GM19035 (cell line): ENCODE results near the gene RPL11.
A peak's percentile ranks its signal among the peaks of the same experiment; 100 is the strongest.
"Not testable (repeated sequence)": the region's sequence is repeated elsewhere in the genome, so short reads cannot be mapped to it uniquely, and the experiment has no call there.

Experiments
- ATAC-seq: cut with Tn5 transposase; IDR thresholded peaks from one replicate; pipeline ENCODE4 v1.9.1; 2021; ENCODE audit not compliant: unreplicated experiment

The RPL11 gene

DNA sequence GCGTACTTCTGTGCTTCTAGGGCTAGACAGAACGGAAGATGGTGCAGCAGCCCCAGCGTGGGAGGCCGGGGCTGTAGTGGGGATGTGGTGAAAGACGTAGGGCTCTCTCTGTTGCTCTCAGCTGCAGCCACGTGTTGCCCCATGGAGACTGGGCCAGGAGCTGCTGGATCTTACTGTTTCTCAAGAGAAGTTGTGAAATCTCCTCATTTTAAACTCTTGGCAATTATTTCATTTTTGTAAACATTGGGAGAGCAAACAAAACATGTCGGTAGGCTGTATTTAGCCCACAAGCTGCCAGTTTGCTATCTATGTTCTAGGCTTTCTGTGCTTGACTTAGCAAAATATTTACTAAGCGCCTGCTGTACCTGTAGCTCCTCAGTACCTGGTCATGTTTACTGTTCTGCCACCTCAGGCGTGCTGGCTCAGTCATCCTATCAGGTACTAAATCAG is 35.8 kb downstream of the RPL11 start:
- no peak for ATAC-seq

DNA sequence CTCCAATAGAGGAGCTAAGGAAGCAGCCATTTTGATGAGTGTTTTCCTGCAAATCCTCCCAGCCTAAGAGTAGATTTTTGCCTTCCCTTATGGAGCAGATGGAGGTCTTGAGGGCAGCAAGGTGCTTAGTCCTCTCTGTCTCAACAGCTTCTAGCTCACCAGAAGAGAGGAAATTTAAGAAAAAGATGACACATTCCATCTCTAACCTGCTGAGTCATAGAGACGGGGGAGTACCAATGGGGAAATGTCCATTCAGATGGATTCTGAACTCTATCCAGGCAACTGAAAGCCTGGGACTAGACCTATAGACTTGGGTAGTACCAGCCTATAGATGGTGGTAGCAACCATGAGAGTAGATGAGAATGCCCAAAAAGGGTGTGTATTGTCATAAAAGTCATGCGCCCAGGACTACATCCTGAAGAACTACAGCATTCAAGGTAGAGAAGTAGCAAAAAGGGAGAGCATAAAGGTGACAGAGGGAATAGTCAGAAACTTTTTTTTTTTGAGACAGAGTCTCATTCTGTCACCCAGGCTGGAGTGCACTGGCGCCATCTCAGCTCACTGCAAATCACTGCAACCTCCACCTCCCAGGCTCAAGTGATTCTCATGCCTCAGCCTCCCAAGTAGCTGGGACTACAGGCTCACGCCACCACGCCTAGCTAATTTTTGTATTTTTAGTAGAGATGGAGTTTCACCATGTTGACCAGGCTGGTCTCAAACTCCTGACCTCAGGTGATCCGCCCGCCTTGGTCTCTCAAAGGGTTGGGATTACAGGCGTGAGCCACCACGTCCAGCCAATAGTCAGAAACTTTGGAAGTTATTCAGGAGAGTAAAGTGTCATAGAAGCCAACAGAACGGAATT is 41.0 kb downstream of the RPL11 start:
- ATAC-seq = no peak

DNA sequence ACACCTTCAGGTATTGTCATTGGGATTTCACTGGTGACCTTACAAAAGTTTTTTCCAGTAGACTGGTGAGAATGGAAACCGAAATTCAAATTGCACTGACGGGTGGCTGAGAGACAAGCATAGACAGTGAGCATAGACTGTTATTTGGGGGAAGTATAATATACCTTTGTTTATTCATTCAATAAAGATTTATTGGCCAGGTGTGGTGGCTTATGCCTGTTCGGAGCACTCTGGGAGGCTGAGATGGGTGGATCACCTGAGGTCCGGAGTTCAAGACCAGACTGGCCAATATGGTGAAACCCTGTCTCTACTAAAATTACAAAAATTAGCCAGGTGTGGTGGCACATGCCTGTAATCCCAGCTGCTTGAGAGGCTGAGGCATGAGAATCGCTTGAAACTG is 41.7 kb downstream of the RPL11 start:
- ATAC-seq = not testable (repeated sequence)

DNA sequence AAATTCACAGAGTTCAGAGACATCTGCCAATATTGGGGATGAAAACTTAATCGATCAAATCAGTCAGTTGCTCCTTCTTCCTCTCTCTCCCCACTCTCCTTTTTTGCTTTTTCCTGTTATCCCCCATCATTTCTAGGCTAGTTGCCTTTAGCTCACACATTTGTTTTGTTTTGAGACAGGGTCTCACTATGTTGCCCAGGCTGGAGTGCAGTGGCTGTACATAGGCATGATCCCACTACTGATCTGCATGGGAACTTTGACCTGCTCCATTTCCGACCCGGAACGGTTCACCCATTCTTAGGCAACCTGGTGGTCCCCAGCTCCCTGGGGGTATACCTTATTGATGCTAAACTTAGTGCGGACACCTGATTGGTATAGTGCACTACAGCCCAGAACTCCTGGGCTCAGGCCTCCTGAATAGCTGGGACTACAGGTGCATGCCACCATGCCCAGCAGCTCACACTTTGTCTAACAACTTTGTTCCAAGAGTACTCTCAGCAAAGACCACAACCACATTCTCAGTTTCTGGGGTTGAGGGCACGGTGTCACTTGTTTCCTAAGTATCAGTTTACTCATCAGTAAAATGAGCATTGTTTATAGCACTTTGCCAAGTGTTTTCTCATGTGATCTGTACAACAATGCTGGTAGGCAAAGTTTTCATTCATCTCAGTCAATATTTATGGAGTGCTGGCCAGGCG is 45.0 kb downstream of the RPL11 start:
- ATAC-seq = no peak

DNA sequence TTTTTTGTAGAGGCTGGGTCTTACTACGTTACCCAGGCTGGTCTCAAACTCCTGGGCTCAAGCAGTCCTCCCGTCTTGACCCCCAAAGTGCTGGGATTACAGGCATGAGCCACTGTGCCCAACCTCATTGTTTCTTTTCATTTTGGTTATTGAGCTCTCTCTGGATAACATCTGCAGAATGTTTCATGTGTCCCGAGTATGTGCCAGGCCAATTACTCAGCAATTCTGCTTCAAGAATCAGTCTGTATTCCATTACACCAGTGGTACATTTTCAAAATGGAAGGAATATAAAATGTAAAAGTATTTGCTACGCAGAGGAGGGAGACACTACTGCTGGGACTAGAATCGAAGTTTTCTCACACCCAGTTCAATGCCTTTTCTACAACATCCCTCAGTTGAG is 50.0 kb downstream of the RPL11 start:
- ATAC-seq = no peak

DNA sequence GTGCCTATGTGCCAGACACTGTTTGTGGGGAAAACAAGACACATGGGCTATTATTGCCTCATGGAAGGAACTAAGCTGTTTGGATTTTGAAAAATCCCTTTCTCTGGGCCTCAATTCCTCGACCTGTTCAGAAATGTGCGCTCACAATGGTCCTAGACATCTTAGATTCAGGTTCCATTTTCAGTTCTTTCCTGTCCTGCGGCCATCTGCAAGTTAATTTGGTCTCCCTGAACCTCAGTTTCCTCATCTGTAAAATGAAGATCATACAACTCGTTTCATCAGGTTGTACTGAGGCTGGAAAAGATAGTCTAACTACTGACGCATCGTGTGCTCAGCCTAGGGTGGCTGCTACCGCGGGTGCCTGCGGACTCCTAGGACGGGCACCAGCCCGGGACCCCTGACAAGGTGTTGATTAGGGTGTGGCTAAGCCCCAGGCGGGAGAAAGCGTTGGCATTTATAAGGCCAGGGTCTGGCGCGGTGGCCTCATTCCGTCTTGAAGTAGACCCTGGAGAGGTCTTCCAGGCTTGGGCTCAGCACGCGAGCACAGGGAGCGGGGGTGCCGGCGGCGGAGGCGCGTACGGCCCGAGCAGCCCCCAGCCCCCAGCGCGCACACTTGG is 51.2 kb downstream of the RPL11 start:
- peak; percentile 16 for ATAC-seq

DNA sequence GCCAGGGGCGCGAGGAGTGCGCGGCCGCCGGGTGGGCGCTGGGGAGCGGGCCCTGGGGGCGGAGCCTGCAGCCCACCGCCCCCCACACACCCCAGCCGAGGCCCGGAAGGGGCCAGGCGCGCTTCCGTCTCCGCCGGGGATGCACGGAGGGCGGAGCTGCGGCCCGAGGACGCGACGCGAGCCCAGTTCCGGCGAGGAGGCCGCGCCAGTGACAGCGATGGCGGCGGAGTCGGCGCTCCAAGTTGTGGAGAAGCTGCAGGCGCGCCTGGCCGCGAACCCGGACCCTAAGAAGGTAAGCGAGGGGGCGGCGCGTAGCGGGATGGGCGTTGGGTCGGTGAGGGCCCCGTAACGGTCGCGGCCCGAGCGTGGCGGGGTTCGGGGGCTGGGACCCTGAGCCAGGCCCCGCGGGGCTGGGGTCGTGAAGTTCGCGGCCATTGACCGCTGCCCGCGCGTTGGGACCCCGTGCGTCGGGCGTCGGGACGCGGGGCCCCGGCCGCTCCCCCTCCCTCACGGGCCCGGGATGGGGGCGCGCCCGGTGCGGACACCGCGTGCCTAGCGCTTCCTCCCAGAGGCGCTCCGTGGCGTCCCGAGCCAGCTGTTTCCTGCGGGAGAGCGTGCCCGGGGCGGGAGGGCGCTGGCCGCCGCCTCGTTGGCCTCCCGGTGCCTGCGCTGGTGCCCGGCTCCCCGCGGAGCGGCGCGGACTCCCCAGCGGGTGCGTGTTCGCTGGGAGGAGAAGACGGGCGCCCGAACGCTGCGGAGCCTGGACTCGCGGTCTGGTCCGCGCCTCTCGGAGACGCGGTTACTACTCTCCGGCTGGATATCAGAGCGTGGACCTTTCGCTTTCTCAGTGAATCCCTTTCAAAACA is 51.9 kb downstream of the RPL11 start, which contains the start of gene ELOA:
Gene ELOA (plus strand): TSS at position 185 of the 866 bp plus-strand sequence. CDS start 33 bp downstream, at position 218.
- peak; percentile 77 for ATAC-seq

DNA sequence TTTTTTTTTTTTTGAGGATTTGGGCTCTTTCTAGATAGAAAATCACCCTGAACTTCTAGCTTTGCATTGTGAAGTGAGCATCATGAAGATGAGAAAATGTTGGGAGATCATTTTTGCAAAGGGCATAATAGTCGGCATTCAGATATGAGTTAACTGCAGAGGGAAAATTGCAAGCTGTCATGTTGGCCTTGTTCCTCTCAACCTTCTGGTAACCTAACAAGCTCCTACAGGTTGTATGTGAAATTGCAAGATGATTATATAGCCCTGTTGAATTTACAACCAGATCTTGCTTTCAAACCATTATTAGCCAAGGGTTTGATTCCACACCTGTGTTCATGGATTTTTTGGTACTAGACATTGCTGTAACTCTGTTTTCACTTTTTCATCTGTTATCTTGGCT is 53.9 kb downstream of the RPL11 start:
- no peak for ATAC-seq
